Measurements from ENCODE around the gene HOXA7.
A peak's percentile ranks its signal among the peaks of the same experiment; 100 is the strongest.

Gene HOXA7

DNA sequence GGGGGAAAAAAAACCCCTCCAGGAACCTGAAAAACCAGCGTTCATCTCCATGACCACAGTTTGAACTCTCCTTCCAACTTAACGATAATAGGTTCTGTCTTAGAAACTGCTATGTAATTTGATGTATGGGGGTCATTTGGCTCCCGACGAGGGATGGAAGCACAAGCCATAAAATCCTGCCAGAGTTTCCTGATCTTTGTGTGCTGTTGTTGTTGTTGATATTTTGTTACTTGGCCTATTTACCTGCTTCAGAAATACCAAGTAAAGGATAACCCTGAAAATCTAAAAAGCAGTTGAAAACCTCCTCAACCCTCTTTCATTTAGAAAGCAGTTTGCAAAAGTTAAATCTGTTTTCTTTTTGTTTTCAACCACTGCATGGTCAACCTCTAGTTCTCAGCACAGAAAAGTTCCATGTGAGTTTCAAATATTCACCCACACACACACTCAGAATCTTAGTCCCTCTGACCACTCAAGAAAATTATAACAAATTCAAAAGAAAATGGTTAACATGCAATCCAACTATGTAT lies 44.7 kb downstream of the HOXA7 start:
- Histone ChIP-seq H3K4me1 (ENCODE audit: control insufficient read depth, insufficient read depth, low read length) (peaks cover 55% of the 10 kb centered on the region), H3K36me3 (ENCODE audit: control insufficient read depth, insufficient read depth, low read length) (no peaks in the 10 kb centered on the region), H3K4me3 (ENCODE audit: low read length) (no peak overlapping the region), H3K9me3 (ENCODE audit: control insufficient read depth, low read length) (no peaks in the 10 kb centered on the region), H3K27me3 (ENCODE audit: control insufficient read depth, insufficient read depth, low read length) (no peaks in the 10 kb centered on the region), H3K9ac (ENCODE audit: low read length) (peak overlapping the region; percentile 71)

DNA sequence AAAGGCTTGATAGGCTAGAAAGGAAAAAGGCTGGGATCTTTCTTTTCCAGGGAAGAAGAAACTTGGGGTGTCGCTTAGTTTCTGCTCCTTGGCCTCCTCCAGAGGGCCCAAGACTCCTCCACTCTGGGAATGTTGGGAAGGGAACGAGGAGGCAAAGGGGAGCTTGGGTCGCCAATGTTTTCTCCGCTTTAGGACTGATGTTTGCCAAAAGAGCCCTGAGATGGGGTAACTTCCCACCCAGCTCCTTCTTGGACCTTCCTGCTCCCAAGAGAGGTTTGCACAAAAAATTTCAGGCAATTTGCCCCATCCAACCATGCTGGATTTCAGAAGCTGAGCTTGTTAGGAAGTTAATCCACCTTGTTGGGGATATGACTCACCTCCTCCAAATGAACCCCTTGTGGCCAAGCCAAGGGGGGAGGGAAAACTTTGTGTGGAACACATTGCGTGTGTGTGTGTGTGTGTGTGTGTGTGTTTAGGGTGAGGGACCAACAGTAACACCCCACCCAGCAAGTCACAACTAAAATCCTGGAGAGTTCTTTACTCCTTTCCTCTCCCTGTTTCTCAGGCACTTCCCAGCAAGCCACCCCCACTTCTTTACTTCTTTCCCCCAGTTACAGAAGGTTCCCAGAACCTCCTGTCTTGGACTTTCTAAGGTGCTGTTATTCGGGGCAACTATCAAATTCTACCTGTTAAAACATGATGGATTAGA lies 45.3 kb downstream of the HOXA7 start:
- Histone ChIP-seq H3K36me3 (ENCODE audit: control insufficient read depth, insufficient read depth, low read length) (no peaks in the 10 kb centered on the region), H3K4me3 (ENCODE audit: low read length) (peak overlapping the region; percentile 33), H3K9ac (ENCODE audit: low read length) (peak overlapping the region; percentile 71), H3K27me3 (ENCODE audit: control insufficient read depth, insufficient read depth, low read length) (no peaks in the 10 kb centered on the region), H3K4me1 (ENCODE audit: control insufficient read depth, insufficient read depth, low read length) (peaks cover 51% of the 10 kb centered on the region), H3K9me3 (ENCODE audit: control insufficient read depth, low read length) (no peaks in the 10 kb centered on the region)

DNA sequence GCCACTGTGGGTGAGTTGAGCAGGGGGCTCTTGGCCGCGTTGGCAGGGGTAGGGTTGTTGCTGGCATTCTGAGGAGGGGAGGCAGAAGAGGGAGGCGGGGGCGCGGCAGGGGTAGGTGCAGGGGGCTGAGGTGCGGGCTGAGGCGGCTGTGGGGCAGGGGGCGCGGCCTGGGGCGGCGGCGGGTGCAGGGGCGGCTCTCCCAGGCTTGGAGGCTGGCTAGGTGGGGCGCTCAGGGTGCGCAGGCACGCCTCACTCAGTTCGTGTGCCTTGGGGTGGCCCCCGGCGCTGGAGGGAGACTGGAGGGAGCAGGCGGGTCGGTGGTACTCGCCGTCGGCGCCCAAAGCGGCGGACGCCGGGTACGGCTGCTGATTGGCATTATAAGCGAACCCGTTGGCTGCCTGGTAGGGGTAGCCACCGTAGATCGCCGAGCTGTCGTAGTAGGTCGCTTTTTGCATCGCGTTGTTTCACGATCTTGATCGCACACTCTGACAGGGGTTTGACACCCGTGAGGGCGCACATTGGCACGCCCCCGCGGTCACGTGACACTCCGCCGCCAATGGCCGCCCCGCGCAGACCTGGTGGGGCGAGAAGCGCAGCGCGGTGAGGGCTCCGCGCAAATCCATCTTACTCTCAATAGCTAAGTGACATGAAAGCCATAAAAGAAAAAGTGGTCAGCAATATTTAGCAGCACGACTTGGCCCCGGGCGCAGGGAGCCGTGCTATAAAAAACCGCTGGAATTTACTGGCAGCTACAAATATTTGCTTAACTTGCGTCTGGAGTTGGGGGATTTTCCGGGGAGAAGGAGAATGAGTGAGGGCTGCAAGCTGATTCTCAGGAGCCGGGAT lies 46.1 kb downstream of the HOXA7 start:
- Histone ChIP-seq H3K9ac (ENCODE audit: low read length) (peak overlapping the region; percentile 71), H3K4me1 (ENCODE audit: control insufficient read depth, insufficient read depth, low read length) (peaks cover 58% of the 10 kb centered on the region), H3K4me3 (ENCODE audit: low read length) (peak overlapping the region; percentile 33), H3K36me3 (ENCODE audit: control insufficient read depth, insufficient read depth, low read length) (no peaks in the 10 kb centered on the region), H3K27me3 (ENCODE audit: control insufficient read depth, insufficient read depth, low read length) (no peaks in the 10 kb centered on the region), H3K9me3 (ENCODE audit: control insufficient read depth, low read length) (no peaks in the 10 kb centered on the region)

DNA sequence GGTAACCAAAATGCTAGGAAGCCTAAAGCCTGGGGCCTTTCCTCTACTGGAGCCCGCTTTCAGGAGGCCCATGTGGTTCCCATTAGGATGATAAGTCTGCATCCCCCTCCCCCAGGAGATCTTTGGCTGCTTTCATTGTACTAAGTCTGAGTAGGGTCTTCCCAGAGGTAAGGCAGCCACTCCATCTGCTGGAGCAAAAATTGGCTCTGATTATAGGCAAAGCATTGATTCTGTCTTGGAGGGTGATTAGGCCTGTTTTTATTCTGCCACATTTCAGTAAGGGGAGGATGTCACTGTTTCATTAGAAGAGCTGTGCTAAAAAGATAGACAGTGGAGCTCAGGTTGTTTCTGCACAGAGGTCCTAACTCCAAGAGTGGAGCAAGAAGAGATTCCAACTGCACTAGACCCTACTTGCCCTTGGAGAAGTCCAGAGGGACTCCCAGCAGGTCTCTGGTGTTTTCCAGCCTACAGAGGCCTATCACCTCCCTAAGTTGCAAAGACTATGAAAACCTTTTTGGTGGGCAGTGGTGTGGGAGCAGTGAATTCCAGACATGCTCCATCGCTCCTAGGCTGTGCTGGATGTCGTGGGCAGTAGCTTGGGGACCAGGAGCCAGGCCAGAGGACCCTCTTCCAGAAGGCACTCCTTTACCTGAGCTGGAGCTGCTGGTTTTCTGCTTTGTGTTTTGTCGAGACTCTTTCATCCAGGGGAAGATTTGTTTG lies 46.8 kb downstream of the HOXA7 start:
- H3K4me1 ChIP-seq (ENCODE audit: control insufficient read depth, insufficient read depth, low read length), result peaks cover 63% of the 10 kb centered on the region
- H3K27me3 ChIP-seq (ENCODE audit: control insufficient read depth, insufficient read depth, low read length), result no peaks in the 10 kb centered on the region
- peak overlapping the region; percentile 83 for H3K9ac ChIP-seq (ENCODE audit: low read length)
- no peaks in the 10 kb centered on the region for H3K9me3 ChIP-seq (ENCODE audit: control insufficient read depth, low read length)
- no peaks in the 10 kb centered on the region for H3K36me3 ChIP-seq (ENCODE audit: control insufficient read depth, insufficient read depth, low read length)
- H3K4me3 ChIP-seq (ENCODE audit: low read length), result no peak overlapping the region

GRCh38 chr7:27108390-27109127 lies 47.9 kb downstream of the HOXA7 start:
- peak overlapping the region; percentile 7 for H3K4me3 ChIP-seq (ENCODE audit: low read length)
- H3K4me1 ChIP-seq (ENCODE audit: control insufficient read depth, insufficient read depth, low read length), result peaks cover 65% of the 10 kb centered on the region
- no peaks in the 10 kb centered on the region for H3K27me3 ChIP-seq (ENCODE audit: control insufficient read depth, insufficient read depth, low read length)
- H3K9me3 ChIP-seq (ENCODE audit: control insufficient read depth, low read length), result no peaks in the 10 kb centered on the region
- H3K36me3 ChIP-seq (ENCODE audit: control insufficient read depth, insufficient read depth, low read length), result no peaks in the 10 kb centered on the region
- H3K9ac ChIP-seq (ENCODE audit: low read length), result peak overlapping the region; percentile 83

GRCh38 chr7:27107391-27108381 lies 48.8 kb downstream of the HOXA7 start:
- no peaks in the 10 kb centered on the region for H3K27me3 ChIP-seq (ENCODE audit: control insufficient read depth, insufficient read depth, low read length)
- peaks cover 65% of the 10 kb centered on the region for H3K4me1 ChIP-seq (ENCODE audit: control insufficient read depth, insufficient read depth, low read length)
- peak overlapping the region; percentile 10 for H3K4me3 ChIP-seq (ENCODE audit: low read length)
- H3K36me3 ChIP-seq (ENCODE audit: control insufficient read depth, insufficient read depth, low read length), result no peaks in the 10 kb centered on the region
- H3K9me3 ChIP-seq (ENCODE audit: control insufficient read depth, low read length), result no peaks in the 10 kb centered on the region
- peak overlapping the region; percentile 83 for H3K9ac ChIP-seq (ENCODE audit: low read length)

- H3K4me3 ChIP-seq (ENCODE audit: low read length), result peak overlapping the region; percentile 33
- H3K36me3 ChIP-seq (ENCODE audit: control insufficient read depth, insufficient read depth, low read length), result no peaks in the 10 kb centered on the region
- H3K27me3 ChIP-seq (ENCODE audit: control insufficient read depth, insufficient read depth, low read length), result no peaks in the 10 kb centered on the region
- no peaks in the 10 kb centered on the region for H3K9me3 ChIP-seq (ENCODE audit: control insufficient read depth, low read length)
- peak overlapping the region; percentile 83 for H3K9ac ChIP-seq (ENCODE audit: low read length)
- peaks cover 58% of the 10 kb centered on the region for H3K4me1 ChIP-seq (ENCODE audit: control insufficient read depth, insufficient read depth, low read length)
Observed at GRCh38 chr7:27106901-27107240, 49.6 kb downstream of the HOXA7 start.

DNA sequence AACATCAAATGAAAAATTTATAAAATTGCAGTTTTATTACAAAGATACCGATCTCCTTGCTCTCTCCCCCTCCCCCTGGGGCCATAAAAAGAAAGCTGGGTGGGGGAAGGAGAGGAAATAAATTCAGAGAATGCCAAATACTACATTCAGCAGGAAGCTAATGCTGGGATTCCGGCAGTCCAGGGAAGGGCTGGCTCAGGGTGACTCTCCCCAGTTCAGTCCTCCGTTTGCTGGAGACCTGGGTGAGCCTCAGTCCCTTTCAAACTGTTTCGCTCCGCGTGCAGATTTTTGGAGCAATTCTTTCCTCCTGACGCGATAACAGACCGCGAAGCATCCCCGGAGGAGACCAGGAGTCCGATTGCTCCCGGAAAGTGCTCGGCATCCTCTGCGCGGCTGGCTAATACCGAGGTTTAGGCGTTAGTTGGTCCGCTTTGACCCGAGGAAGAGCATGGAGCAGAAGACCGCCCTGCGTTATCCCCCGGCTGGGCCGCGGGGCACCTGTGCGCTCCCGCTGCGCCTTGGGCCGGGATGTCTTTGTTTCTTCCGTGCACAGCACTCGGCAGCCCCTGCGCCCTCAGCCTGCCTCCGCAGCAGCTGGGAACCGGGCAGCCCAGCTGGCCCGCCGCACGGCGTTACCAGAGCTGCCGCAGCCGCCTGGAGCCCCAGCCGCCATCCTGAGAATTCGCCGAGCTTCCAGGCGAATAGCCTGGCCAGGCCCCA lies 50.1 kb downstream of the HOXA7 start:
- H3K36me3 ChIP-seq (ENCODE audit: control insufficient read depth, insufficient read depth, low read length), result no peaks in the 10 kb centered on the region
- H3K4me1 ChIP-seq (ENCODE audit: control insufficient read depth, insufficient read depth, low read length), result peaks cover 53% of the 10 kb centered on the region
- no peaks in the 10 kb centered on the region for H3K27me3 ChIP-seq (ENCODE audit: control insufficient read depth, insufficient read depth, low read length)
- peak overlapping the region; percentile 83 for H3K9ac ChIP-seq (ENCODE audit: low read length)
- H3K9me3 ChIP-seq (ENCODE audit: control insufficient read depth, low read length), result no peaks in the 10 kb centered on the region
- peak overlapping the region; percentile 33 for H3K4me3 ChIP-seq (ENCODE audit: low read length)

- Histone ChIP-seq H3K36me3 (ENCODE audit: control insufficient read depth, insufficient read depth, low read length) (no peaks in the 10 kb centered on the region), H3K4me3 (ENCODE audit: low read length) (no peak overlapping the region), H3K9ac (ENCODE audit: low read length) (peak overlapping the region; percentile 83), H3K27me3 (ENCODE audit: control insufficient read depth, insufficient read depth, low read length) (no peaks in the 10 kb centered on the region), H3K9me3 (ENCODE audit: control insufficient read depth, low read length) (no peaks in the 10 kb centered on the region), H3K4me1 (ENCODE audit: control insufficient read depth, insufficient read depth, low read length) (peaks cover 52% of the 10 kb centered on the region)
Observed at GRCh38 chr7:27105301-27106031, 51.0 kb downstream of the HOXA7 start.
